Measurements from ENCODE around the gene PRR14.

DNA sequence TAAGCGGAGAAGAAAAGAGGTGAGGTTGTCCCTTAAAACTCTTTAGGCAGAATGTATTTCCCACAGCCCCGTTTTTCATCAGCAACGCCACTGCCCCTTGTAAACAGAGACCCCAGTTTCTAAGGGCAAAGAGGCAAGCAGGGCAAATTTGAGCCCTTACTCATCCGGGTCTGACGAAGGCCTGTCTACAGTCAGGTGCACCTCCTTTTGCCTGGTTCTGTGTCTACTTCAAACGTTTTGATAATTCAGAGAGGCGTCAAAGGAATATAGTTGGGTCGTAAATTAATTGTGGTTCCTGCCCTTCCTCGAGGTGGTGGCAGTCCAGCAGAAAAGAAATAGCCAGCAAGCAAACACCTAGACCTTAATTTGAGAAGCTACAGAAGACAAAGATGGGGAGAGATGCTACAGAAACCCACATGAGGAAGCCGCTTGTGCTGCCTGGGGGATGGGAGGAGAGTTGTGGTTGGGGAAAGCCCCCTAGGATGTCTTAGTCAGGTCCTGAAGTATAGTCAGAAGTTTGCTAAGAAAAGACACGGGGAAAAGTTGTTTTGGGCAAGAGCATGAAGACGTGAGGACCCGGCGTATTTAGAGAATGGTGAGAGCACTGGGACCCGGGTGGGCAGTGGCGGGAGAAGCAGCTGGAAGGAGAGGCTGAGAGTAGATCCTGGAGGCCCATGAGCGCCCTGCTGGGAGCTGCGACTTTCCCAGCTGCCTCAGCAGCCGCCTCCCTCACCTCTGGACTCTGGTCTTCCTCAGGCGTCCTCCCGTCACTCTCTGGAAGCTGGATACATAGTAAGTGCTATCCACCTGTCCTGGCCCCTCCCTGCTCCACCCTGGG is 9.9 kb downstream of the PRR14 start:
- TF ChIP-seq CEBPB (IDR thresholded peaks at IDR 0.05; ENCODE audit: borderline replicate concordance in 1 of 2, low read depth in 2 of 2, low read length in 2 of 2) (no peak), ZNF622 (IDR thresholded peaks at IDR 0.05) (no peak), TCF12 (IDR thresholded peaks at IDR 0.05; ENCODE audit: low read depth, low read length) (no peak), POLR2AphosphoS5 (IDR thresholded peaks at IDR 0.05; ENCODE audit: low read length) (peak; percentile 39; the same call in 1 of the 2 replicates)
- TF ChIP-seq, protein P1, sequence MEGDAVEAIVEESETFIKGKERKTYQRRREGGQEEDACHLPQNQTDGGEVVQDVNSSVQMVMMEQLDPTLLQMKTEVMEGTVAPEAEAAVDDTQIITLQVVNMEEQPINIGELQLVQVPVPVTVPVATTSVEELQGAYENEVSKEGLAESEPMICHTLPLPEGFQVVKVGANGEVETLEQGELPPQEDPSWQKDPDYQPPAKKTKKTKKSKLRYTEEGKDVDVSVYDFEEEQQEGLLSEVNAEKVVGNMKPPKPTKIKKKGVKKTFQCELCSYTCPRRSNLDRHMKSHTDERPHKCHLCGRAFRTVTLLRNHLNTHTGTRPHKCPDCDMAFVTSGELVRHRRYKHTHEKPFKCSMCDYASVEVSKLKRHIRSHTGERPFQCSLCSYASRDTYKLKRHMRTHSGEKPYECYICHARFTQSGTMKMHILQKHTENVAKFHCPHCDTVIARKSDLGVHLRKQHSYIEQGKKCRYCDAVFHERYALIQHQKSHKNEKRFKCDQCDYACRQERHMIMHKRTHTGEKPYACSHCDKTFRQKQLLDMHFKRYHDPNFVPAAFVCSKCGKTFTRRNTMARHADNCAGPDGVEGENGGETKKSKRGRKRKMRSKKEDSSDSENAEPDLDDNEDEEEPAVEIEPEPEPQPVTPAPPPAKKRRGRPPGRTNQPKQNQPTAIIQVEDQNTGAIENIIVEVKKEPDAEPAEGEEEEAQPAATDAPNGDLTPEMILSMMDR (IDR thresholded peaks at IDR 0.05 in 2 of 3, conservative IDR thresholded peaks at IDR 0.05 in 1 of 3; ENCODE audit: control insufficient read depth in 2 of 3, extremely low read depth in 1 of 3, insufficient read depth in 1 of 3, low read depth in 3 of 3, low read length in 3 of 3), result no peak
